Smooth muscle cell (in vitro differentiated cells): ENCODE data around the gene FNBP1. TPM values are rescaled to one million over a fixed set of nuclear protein-coding genes. Genes with fewer than 3 reads are reported as not detected.

ENCODE experiments used
- DNase-seq: peaks from one replicate; lab custom pipeline; 2025; ENCODE audit not compliant: unreplicated experiment; lab: John Stamatoyannopoulos, UW
- H2AFZ ChIP-seq: fragments of 200-600 bp; sonication (generic); 2 replicates; pipeline ENCODE4 v1.6.0; 2016; ENCODE audit warnings: antibody characterized with exemption, low read depth, mild to moderate bottlenecking
- H3F3A ChIP-seq: fragments of 200-600 bp; sonication (generic); 2 replicates; pipeline ENCODE4 v1.6.0; 2017; ENCODE audit warnings: antibody characterized with exemption, low read depth
- H3K27ac ChIP-seq: fragments of 200-600 bp; sonication (generic); 2 replicates; pipeline ENCODE4 v1.5.1; 2016; ENCODE audit warnings: low read depth, mild to moderate bottlenecking
- H3K27me3 ChIP-seq: fragments of 200-600 bp; sonication (generic); 2 replicates; pipeline ENCODE4 v1.6.1; 2016; ENCODE audit warnings: low read depth, mild to moderate bottlenecking
- H3K36me3 ChIP-seq: fragments of 200-600 bp; sonication (generic); 2 replicates; pipeline ENCODE4 v1.5.1; 2016; ENCODE audit warnings: low read depth
- H3K4me1 ChIP-seq: fragments of 200-600 bp; sonication (generic); 2 replicates; pipeline ENCODE4 v1.5.1; 2016; ENCODE audit warnings: low read depth
- H3K4me2 ChIP-seq: fragments of 200-600 bp; sonication (generic); 2 replicates; pipeline ENCODE4 v1.6.0; 2016; ENCODE audit warnings: mild to moderate bottlenecking
- H3K4me3 ChIP-seq: fragments of 200-600 bp; sonication (generic); 2 replicates; pipeline ENCODE4 v1.5.1; 2016; ENCODE audit warnings: mild to moderate bottlenecking
- H3K79me2 ChIP-seq: fragments of 200-600 bp; sonication (generic); 2 replicates; pipeline ENCODE4 v1.6.0; 2016; ENCODE audit warnings: low read depth, mild to moderate bottlenecking
- H3K9ac ChIP-seq: fragments of 200-600 bp; sonication (generic); 2 replicates; pipeline ENCODE4 v1.6.0; 2016; ENCODE audit warnings: low read depth
- H3K9me3 ChIP-seq: fragments of 200-600 bp; sonication (generic); replicated peaks from 2 replicates; pipeline ENCODE4 v1.5.1; 2016; ENCODE audit warnings: low read depth
- H4K20me1 ChIP-seq: fragments of 200-600 bp; sonication (generic); 2 replicates; pipeline ENCODE4 v1.6.0; 2016; ENCODE audit warnings: low read depth
- CTCF ChIP-seq: fragments of 200-600 bp; sonication (generic); IDR thresholded peaks from 2 replicates; pipeline ENCODE4 v1.5.1; 2017; ENCODE audit warnings: borderline replicate concordance, mild to moderate bottlenecking, antibody characterized with exemption; ENCODE audit not compliant: insufficient read depth, poor library complexity, severe bottlenecking
- WGBS: methylation state at CpG from one replicate; pipeline ENCODE4 v1.1.7; 2016; ENCODE audit warnings: low lambda C conversion rate; 5-methylcytosine and 5-hydroxymethylcytosine counted together
- polyA plus RNA-seq: library from polyadenylated mRNA; unstranded; fragments of >200 nt; fragmentation: Nextera tagmentation; extraction: Ambion mirVana; gene quantifications from 2 replicates; pipeline ENCODE4 v1.2.1, GENCODE V29; 2016
- total RNA-seq: library from RNA; depleted of rRNA; stranded (reverse); fragments of >200 nt; gene quantifications from 2 replicates; pipeline ENCODE4 v1.2.3, GENCODE V29; 2014

The FNBP1 gene
- total and polyA plus RNA-seq, 2 experiments from 2014 or later = 17.1 to 17.2 TPM

GRCh38 chr9:130028493-130029222, 14.3 kb downstream of the FNBP1 start:
- Histone ChIP-seq H4K20me1 (peaks cover 95% of the 10 kb centered on the region), H3K4me2 (no peak overlapping the region)
- 90% methylated on average over 6 of the region's 6 CpGs for WGBS

GRCh38 chr9:130027533-130028365, 15.2 kb downstream of the FNBP1 start:
- H4K20me1 ChIP-seq = peaks cover 96% of the 10 kb centered on the region
- 91% methylated on average over 9 of the region's 9 CpGs for WGBS

More at GRCh38 chr9:130028493-130029222, 14.3 kb downstream of the FNBP1 start:
- no peak overlapping the region for H2AFZ ChIP-seq
- H3K79me2 ChIP-seq = peaks cover 98% of the 10 kb centered on the region
- no peaks in the 10 kb centered on the region for H3F3A ChIP-seq
- H3K4me1 ChIP-seq = no peaks in the 10 kb centered on the region
- no peak for DNase-seq
- H3K27ac ChIP-seq = no peak overlapping the region
- H3K9me3 ChIP-seq = no peaks in the 10 kb centered on the region
- H3K4me3 ChIP-seq = no peak overlapping the region
- no peak for TF ChIP-seq CTCF
- no peaks in the 10 kb centered on the region for H3K36me3 ChIP-seq
- no peak overlapping the region for H3K9ac ChIP-seq
- H3K27me3 ChIP-seq = no peaks in the 10 kb centered on the region

GRCh38 chr9:130026583-130027340, 16.2 kb downstream of the FNBP1 start:
- H3K4me1 ChIP-seq = no peaks in the 10 kb centered on the region
- peaks cover 96% of the 10 kb centered on the region for H4K20me1 ChIP-seq
- H3K36me3 ChIP-seq = no peaks in the 10 kb centered on the region
- no peak for DNase-seq
- H3K4me2 ChIP-seq = no peak overlapping the region
- H3K9ac ChIP-seq = no peak overlapping the region
- H3K27ac ChIP-seq = no peak overlapping the region
- H3K79me2 ChIP-seq = peaks cover 98% of the 10 kb centered on the region
- no peaks in the 10 kb centered on the region for H3K9me3 ChIP-seq
- 92% methylated on average over 2 of the region's 2 CpGs for WGBS
- H3K27me3 ChIP-seq = no peaks in the 10 kb centered on the region
- no peak overlapping the region for H3K4me3 ChIP-seq
- TF ChIP-seq CTCF = no peak
- no peak overlapping the region for H2AFZ ChIP-seq
- H3F3A ChIP-seq = no peaks in the 10 kb centered on the region

More at GRCh38 chr9:130027533-130028365, 15.2 kb downstream of the FNBP1 start:
- no peaks in the 10 kb centered on the region for H3F3A ChIP-seq
- no peaks in the 10 kb centered on the region for H3K9me3 ChIP-seq
- no peaks in the 10 kb centered on the region for H3K36me3 ChIP-seq
- H3K9ac ChIP-seq = no peak overlapping the region
- no peak for TF ChIP-seq CTCF
- no peak overlapping the region for H2AFZ ChIP-seq
- no peak overlapping the region for H3K27ac ChIP-seq
- H3K4me2 ChIP-seq = no peak overlapping the region
- no peak for DNase-seq
- no peaks in the 10 kb centered on the region for H3K27me3 ChIP-seq
- no peak overlapping the region for H3K4me3 ChIP-seq
- H3K79me2 ChIP-seq = peaks cover 98% of the 10 kb centered on the region
- H3K4me1 ChIP-seq = no peaks in the 10 kb centered on the region
